ENCODE results near the gene ACTN1.

Gene ACTN1

DNA sequence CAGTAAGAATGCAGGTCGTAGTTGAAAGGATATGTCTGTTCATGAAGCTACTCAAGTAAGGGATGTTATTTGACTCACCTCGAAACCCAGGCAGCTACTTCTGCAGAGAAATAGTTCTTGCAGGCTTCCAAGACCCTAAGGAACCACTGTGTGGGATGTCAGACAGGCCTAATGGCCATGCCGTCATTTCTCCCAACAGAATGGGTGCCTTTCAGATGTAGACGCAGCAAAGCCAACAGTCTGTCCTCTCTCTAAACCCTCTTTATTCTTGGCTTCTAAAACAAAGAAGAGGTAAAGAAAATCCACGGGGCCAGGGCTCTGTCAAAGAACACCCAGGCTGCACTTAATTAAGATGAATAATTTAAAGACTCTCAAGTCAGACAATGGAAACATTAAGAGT, 19.0 kb upstream of the ACTN1 start:
- ChIA-PET POLR2A (no interaction called here), CTCF (no interaction called here)

DNA sequence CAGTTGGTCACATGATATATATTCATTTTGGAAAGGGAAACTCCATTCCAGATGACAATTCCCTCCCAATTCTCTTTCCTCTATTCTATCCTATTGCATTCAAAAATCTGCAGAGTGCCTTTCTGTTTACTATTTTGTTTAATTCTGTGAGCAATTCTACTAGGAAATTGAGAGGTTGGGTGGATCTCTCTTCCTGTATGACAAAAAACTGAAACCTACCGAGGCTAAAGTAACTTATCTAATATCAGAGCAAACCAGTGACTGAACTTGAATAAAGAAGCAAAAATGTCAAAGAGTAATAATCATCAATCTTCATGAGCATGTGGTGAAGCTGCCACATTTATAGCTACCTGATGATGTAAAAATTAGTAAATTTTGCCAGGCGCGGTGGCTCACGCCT, 16.6 kb upstream of the ACTN1 start:
- H3K4me1 ChIP-seq (ENCODE audit: control insufficient read depth, insufficient read depth, low read length): no peaks in the 10 kb centered on the region
- CTCF ChIA-PET: interaction anchor here (0.6 kb wide), 1 partner anchor 73 kb away, joined by 4 read pairs; no protein-coding TSS in a partner anchor
- H3K36me3 ChIP-seq (ENCODE audit: control insufficient read depth in 2 of 2, insufficient read depth in 1 of 2, low read length in 2 of 2): no peaks in the 10 kb centered on the region
- H3K9me3 ChIP-seq (ENCODE audit: control insufficient read depth, insufficient read depth, low read depth, low read length): no peaks in the 10 kb centered on the region
- POLR2A ChIA-PET: no interaction called here
- H3K27ac ChIP-seq (ENCODE audit: extremely low read depth, low read depth, low read length): no peak overlapping the region
- no peak overlapping the region for H3K4me3 ChIP-seq (ENCODE audit: low read depth, low read length)
- TF ChIP-seq, protein P1, sequence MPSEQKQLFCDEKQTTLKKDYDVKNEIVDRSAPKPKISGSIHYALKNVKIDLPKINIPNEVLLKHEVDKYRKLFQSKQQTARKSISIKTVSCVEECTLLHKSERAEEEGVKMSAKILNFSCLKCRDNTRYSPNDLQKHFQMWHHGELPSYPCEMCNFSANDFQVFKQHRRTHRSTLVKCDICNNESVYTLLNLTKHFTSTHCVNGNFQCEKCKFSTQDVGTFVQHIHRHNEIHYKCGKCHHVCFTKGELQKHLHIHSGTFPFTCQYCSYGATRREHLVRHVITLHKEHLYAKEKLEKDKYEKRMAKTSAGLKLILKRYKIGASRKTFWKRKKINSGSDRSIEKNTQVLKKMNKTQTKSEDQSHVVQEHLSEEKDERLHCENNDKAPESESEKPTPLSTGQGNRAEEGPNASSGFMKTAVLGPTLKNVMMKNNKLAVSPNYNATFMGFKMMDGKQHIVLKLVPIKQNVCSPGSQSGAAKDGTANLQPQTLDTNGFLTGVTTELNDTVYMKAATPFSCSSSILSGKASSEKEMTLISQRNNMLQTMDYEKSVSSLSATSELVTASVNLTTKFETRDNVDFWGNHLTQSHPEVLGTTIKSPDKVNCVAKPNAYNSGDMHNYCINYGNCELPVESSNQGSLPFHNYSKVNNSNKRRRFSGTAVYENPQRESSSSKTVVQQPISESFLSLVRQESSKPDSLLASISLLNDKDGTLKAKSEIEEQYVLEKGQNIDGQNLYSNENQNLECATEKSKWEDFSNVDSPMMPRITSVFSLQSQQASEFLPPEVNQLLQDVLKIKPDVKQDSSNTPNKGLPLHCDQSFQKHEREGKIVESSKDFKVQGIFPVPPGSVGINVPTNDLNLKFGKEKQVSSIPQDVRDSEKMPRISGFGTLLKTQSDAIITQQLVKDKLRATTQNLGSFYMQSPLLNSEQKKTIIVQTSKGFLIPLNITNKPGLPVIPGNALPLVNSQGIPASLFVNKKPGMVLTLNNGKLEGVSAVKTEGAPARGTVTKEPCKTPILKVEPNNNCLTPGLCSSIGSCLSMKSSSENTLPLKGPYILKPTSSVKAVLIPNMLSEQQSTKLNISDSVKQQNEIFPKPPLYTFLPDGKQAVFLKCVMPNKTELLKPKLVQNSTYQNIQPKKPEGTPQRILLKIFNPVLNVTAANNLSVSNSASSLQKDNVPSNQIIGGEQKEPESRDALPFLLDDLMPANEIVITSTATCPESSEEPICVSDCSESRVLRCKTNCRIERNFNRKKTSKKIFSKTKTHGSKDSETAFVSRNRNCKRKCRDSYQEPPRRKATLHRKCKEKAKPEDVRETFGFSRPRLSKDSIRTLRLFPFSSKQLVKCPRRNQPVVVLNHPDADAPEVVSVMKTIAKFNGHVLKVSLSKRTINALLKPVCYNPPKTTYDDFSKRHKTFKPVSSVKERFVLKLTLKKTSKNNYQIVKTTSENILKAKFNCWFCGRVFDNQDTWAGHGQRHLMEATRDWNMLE (tag by site-specific recombination; conservative IDR thresholded peaks at IDR 0.05; ENCODE audit: low read depth): no peak

More for the DNA sequence above, 19.0 kb upstream of the ACTN1 start:
- H3K4me3 ChIP-seq (ENCODE audit: low read depth, low read length): no peak overlapping the region
- no peak overlapping the region for H3K27ac ChIP-seq (ENCODE audit: extremely low read depth, low read depth, low read length)
- no peaks in the 10 kb centered on the region for H3K4me1 ChIP-seq (ENCODE audit: control insufficient read depth, insufficient read depth, low read length)
- H3K36me3 ChIP-seq (ENCODE audit: control insufficient read depth in 2 of 2, insufficient read depth in 1 of 2, low read length in 2 of 2): no peaks in the 10 kb centered on the region
- TF ChIP-seq, protein P2, sequence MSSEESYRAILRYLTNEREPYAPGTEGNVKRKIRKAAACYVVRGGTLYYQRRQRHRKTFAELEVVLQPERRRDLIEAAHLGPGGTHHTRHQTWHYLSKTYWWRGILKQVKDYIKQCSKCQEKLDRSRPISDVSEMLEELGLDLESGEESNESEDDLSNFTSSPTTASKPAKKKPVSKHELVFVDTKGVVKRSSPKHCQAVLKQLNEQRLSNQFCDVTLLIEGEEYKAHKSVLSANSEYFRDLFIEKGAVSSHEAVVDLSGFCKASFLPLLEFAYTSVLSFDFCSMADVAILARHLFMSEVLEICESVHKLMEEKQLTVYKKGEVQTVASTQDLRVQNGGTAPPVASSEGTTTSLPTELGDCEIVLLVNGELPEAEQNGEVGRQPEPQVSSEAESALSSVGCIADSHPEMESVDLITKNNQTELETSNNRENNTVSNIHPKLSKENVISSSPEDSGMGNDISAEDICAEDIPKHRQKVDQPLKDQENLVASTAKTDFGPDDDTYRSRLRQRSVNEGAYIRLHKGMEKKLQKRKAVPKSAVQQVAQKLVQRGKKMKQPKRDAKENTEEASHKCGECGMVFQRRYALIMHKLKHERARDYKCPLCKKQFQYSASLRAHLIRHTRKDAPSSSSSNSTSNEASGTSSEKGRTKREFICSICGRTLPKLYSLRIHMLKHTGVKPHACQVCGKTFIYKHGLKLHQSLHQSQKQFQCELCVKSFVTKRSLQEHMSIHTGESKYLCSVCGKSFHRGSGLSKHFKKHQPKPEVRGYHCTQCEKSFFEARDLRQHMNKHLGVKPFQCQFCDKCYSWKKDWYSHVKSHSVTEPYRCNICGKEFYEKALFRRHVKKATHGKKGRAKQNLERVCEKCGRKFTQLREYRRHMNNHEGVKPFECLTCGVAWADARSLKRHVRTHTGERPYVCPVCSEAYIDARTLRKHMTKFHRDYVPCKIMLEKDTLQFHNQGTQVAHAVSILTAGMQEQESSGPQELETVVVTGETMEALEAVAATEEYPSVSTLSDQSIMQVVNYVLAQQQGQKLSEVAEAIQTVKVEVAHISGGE (tag by site-specific recombination; conservative IDR thresholded peaks at IDR 0.05; ENCODE audit: low read depth): no peak
- TF ChIP-seq ZSCAN16 (tag by site-specific recombination; IDR thresholded peaks at IDR 0.05) (no peak), ZBTB8A (tag by site-specific recombination; IDR thresholded peaks at IDR 0.05) (no peak), GLIS2 (tag by site-specific recombination; IDR thresholded peaks at IDR 0.05) (no peak), ZNF521 (tag by site-specific recombination; IDR thresholded peaks at IDR 0.05) (no peak), HOXC10 (CRISPR knock-in tag; IDR thresholded peaks at IDR 0.05) (no peak), ZNF596 (tag by site-specific recombination; IDR thresholded peaks at IDR 0.05) (no peak), ZEB2 (tag by site-specific recombination; IDR thresholded peaks at IDR 0.05) (no peak), ZNF223 (tag by site-specific recombination; IDR thresholded peaks at IDR 0.05) (no peak), KLF1 (tag by site-specific recombination; IDR thresholded peaks at IDR 0.05) (no peak), ZBTB21 (tag by site-specific recombination; IDR thresholded peaks at IDR 0.05) (no peak), EGR2 (tag by site-specific recombination; IDR thresholded peaks at IDR 0.05; ENCODE audit: low read depth) (no peak), ZNF600 (tag by site-specific recombination; IDR thresholded peaks at IDR 0.05) (no peak)
- TF ChIP-seq, protein P3, sequence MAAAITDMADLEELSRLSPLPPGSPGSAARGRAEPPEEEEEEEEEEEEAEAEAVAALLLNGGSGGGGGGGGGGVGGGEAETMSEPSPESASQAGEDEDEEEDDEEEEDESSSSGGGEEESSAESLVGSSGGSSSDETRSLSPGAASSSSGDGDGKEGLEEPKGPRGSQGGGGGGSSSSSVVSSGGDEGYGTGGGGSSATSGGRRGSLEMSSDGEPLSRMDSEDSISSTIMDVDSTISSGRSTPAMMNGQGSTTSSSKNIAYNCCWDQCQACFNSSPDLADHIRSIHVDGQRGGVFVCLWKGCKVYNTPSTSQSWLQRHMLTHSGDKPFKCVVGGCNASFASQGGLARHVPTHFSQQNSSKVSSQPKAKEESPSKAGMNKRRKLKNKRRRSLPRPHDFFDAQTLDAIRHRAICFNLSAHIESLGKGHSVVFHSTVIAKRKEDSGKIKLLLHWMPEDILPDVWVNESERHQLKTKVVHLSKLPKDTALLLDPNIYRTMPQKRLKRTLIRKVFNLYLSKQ (tag by site-specific recombination; IDR thresholded peaks at IDR 0.05; ENCODE audit: borderline replicate concordance): no peak
- TF ChIP-seq, protein P4, sequence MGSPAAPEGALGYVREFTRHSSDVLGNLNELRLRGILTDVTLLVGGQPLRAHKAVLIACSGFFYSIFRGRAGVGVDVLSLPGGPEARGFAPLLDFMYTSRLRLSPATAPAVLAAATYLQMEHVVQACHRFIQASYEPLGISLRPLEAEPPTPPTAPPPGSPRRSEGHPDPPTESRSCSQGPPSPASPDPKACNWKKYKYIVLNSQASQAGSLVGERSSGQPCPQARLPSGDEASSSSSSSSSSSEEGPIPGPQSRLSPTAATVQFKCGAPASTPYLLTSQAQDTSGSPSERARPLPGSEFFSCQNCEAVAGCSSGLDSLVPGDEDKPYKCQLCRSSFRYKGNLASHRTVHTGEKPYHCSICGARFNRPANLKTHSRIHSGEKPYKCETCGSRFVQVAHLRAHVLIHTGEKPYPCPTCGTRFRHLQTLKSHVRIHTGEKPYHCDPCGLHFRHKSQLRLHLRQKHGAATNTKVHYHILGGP (tag by site-specific recombination; IDR thresholded peaks at IDR 0.05): no peak
- no peaks in the 10 kb centered on the region for H3K9me3 ChIP-seq (ENCODE audit: control insufficient read depth, insufficient read depth, low read depth, low read length)
